ENCODE results near the gene ACAT1.
"Not testable (repeated sequence)": the region's sequence is repeated elsewhere in the genome, so short reads cannot be mapped to it uniquely, and the experiment has no call there.

Gene ACAT1
- total RNA-seq = 24.6 to 29.1 reads per million in 2 donors

GRCh38 chr11:108121274-108122155 is at the start of gene ACAT1:
TSS of gene ACAT1 (plus strand) at chr11:108121567. CDS start at chr11:108121607, 40 bp downstream.
- peak; percentile 94 for DNase-seq

- DNase-seq = no peak
Observed at GRCh38 chr11:108084811-108085210, 36.6 kb upstream of the ACAT1 start.

- no peak for DNase-seq
Observed at GRCh38 chr11:108085672-108086071, 35.7 kb upstream of the ACAT1 start.

GRCh38 chr11:108092134-108092533 is 29.2 kb upstream of the ACAT1 start:
- DNase-seq = no peak

GRCh38 chr11:108093128-108093904 is 28.1 kb upstream of the ACAT1 start:
- no peak for DNase-seq

GRCh38 chr11:108097179-108097578 is 24.2 kb upstream of the ACAT1 start:
- no peak for DNase-seq

- no peak for DNase-seq
Observed at GRCh38 chr11:108101090-108101775, 20.1 kb upstream of the ACAT1 start.

- no peak for DNase-seq
Observed at GRCh38 chr11:108111126-108111525, 10.2 kb upstream of the ACAT1 start.

- DNase-seq = no peak
Observed at GRCh38 chr11:108112057-108112456, 9.3 kb upstream of the ACAT1 start.

GRCh38 chr11:108115500-108116140 is 5.7 kb upstream of the ACAT1 start:
- DNase-seq = no peak

GRCh38 chr11:108117746-108118371 is 3.5 kb upstream of the ACAT1 start:
- DNase-seq = no peak

GRCh38 chr11:108120936-108121273 is 462 bp upstream of the ACAT1 start:
- not testable (repeated sequence) for DNase-seq

- DNase-seq = no peak
Observed at GRCh38 chr11:108122166-108122628, 830 bp downstream of the ACAT1 start.

GRCh38 chr11:108125096-108125495 is 3.7 kb downstream of the ACAT1 start:
- no peak for DNase-seq

- DNase-seq = no peak
Observed at GRCh38 chr11:108128772-108129171, 7.4 kb downstream of the ACAT1 start.

- DNase-seq = no peak
Observed at GRCh38 chr11:108131993-108132392, 10.6 kb downstream of the ACAT1 start.

GRCh38 chr11:108132993-108133538 is 11.7 kb downstream of the ACAT1 start:
- not testable (repeated sequence) for DNase-seq

- no peak for DNase-seq
Observed at GRCh38 chr11:108135845-108136544, 14.6 kb downstream of the ACAT1 start.

GRCh38 chr11:108137212-108137611 is 15.8 kb downstream of the ACAT1 start:
- DNase-seq = no peak

GRCh38 chr11:108142304-108142703 is 20.9 kb downstream of the ACAT1 start:
- DNase-seq = no peak

GRCh38 chr11:108144615-108145014 is 23.2 kb downstream of the ACAT1 start:
- no peak for DNase-seq
